GM18909 (cell line): ENCODE results near the gene ZFP36.

Source experiments
- ATAC-seq: cut with Tn5 transposase; IDR thresholded peaks from one replicate; pipeline ENCODE4 v1.9.1; 2021; ENCODE audit warnings: mild to moderate bottlenecking; ENCODE audit not compliant: unreplicated experiment, poor library complexity

The ZFP36 gene

DNA sequence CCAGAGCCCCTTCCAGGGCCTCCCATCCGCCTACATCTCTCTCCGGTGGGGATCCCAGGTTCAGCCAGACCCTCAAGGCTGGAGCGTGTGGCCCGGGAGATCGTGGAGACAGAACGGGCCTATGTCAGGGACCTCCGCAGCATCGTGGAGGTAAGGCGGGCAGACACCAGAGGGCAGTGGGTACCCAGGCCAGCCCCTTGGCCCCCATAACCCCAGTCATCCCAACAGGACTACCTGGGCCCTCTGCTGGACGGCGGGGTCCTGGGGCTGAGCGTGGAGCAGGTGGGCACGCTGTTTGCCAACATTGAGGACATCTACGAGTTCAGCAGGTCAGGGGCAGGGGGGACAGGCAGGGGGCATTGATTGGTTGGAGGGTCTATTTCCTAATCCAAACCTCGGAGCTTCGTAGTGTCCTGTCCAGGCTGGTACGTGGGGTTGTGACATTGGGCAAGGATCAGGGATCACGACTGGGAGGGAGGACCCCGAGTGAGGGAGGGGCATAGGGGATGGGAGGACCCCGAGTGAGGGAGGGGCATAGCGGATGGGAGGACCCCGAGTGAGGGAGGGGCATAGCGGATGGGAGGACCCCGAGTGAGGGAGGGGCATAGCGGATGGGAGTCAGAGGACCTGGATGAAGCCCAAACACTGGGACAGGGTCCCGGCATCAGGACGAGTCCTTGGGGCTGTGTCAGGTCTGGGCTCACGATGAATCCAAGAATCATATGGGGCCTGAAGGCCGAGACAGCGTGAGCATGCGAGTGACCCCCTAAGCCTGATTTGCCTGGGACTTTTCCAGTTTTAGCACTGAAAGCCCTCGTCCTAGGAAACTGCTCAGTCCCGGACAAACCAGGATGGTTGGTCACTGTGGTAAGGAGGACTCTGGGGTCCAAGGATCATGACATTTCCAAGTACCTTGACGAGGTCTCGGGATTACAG, 8.7 kb downstream of the ZFP36 start:
- no peak for ATAC-seq

DNA sequence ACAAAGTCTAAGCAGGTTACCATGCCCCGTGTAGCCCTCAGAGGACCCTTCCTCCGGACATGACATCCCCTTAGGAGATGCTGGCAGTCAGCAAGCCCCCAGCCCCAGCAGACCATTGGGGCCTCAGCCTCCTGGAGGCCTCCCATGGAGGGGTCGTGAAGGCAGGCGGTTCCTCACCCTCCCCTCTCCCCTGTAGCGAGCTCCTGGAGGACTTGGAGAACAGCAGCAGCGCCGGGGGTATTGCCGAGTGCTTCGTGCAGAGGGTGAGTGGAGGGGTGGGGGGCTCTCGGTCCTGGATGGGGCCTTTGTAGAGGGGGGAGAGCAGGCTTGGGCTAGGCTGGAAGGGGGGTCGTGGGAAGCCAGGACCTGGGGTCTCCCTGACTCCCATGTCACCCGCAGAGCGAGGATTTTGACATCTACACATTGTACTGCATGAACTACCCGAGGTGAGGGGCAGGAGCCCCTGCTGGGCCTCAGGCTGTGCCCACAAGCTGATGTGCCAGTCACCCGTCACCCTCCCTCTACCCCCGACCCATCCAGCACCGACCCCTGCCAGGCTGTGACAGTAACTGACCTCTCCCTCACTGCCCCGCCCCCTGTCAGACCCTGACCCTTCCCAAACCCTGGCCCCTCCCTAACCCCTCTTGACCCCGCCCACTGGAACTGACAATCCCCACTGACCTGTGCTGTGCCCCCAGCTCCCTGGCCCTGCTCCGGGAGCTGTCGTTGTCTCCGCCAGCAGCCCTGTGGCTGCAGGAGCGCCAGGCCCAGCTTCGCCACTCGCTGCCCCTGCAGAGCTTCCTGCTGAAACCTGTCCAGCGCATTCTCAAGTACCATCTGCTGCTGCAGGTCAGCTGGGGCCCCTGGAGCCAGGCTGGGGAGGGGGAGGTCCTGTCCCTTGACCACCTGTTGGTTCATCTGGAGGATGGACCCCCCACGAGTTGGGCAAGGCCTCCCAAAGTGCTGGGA, 9.8 kb downstream of the ZFP36 start:
- no peak for ATAC-seq

DNA sequence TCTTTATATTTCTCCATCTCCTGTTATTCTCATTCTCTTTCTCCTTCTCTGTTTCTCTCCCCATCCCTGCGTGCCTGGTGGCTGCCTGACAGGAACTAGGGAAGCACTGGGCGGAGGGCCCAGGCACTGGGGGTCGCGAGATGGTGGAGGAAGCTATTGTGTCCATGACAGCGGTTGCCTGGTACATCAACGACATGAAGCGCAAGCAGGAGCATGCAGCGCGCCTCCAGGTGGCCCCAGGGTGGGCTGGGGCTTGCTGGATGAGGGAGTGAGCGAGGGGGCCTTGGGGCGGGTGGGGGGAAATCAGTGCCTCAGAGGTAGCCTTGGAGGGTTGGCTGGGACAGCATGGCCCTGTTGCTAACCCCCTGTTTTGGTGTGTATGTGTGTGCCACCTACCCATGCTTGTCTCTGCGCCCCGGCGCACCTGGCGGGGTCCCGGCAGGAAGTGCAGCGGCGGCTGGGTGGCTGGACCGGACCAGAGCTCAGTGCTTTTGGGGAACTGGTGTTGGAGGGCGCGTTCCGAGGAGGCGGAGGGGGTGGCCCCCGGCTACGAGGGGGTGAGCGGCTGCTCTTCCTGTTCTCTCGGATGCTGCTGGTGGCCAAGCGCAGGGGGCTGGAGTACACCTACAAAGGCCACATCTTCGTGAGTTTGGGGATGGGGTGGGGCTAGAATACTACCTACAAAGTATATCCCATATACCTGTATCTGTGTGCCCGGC, 11.0 kb downstream of the ZFP36 start:
- ATAC-seq: no peak

DNA sequence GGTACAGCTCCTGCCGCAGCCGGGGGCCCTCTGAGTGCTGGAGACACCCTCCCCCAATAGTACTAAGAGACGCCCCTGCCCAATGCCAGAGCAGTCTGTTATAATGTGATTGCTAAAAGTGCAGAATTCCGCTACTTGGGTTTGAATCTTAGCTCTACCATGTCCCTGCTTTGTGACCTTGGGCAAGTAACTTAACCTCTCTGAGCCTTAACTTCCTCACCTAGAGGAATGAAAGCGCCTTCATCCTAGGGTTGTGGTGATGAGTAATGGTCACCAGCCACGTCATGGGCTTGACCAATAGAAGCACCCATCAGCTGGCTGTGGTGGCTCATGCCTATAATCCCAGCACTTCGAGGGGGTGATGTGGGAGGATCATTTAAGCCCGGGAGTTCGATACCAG, 12.4 kb downstream of the ZFP36 start:
- ATAC-seq: no peak

DNA sequence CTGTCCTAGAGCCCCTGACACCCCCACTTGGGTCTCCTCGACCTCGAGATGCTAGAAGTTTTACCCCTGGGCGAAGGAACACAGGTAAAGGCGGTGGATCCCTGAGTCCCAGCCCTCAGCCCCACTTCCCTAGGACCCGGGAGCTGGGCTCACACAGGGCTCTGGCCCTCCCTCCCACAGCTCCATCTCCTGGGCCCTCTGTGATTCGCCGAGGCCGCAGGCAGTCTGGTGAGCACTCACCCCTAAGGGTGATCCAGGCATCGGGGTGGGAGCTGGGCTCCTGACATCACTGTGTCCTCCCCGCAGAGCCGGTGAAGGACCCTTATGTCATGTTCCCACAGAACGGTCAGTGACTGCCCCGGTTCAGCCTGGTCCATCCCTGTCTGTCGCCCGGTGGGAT, 14.1 kb downstream of the ZFP36 start:
- no peak for ATAC-seq

DNA sequence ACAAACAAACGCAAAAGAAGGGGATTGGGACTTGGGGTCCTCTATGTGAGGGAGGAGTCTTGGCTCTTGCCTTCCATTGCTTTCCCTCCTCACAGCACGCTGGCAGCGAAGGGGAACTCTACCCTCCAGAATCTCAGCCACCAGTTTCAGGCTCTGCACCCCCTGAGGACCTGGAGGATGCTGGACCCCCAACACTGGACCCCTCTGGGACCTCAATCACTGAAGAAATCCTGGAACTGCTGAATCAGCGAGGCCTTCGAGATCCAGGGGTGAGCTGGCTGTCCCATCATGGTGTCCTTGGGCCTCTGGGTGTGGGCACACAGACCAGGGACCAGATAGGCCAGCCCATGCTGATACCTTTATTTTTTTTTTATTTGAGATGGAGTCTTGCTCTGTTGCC, 15.4 kb downstream of the ZFP36 start:
- no peak for ATAC-seq

DNA sequence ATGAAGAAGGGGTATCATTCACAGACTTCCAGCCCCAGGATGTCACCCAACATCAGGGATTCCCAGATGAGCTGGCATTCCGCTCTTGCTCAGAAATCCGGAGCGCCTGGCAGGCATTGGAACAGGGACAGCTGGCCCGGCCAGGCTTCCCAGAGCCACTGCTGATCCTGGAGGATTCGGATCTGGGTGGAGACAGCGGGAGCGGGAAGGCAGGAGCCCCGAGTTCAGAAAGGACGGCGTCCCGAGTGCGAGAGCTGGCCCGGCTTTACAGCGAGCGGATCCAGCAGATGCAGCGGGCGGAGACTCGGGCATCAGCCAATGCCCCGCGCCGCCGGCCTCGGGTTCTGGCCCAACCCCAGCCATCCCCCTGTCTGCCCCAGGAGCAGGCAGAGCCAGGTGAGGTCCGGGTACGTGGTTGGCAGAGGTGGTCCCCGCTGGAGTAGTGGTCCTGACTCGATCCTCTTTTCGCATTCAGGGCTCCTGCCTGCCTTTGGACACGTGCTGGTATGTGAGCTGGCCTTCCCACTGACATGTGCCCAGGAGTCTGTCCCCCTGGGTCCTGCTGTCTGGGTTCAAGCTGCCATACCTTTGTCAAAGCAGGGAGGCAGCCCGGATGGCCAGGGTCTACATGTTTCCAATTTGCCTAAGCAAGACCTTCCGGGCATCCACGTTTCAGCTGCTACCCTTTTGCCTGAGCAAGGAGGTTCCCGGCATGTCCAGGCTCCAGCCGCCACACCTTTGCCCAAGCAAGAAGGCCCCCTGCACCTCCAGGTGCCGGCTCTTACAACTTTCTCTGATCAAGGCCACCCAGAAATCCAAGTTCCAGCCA, 16.8 kb downstream of the ZFP36 start:
- no peak for ATAC-seq

DNA sequence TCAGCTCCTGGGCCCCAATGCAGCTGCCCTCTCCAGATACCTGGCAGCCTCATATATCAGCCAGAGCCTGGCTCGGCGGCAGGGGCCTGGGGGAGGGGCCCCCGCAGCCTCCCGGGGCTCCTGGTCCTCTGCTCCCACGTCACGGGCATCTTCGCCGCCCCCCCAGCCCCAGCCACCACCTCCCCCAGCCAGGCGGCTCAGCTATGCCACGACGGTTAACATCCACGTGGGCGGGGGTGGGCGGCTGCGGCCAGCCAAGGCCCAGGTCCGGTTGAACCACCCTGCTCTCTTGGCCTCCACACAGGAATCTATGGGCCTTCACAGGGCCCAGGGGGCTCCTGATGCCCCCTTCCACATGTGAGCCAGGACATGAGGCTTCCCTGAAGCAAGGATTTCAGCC, 18.3 kb downstream of the ZFP36 start:
- no peak for ATAC-seq

DNA sequence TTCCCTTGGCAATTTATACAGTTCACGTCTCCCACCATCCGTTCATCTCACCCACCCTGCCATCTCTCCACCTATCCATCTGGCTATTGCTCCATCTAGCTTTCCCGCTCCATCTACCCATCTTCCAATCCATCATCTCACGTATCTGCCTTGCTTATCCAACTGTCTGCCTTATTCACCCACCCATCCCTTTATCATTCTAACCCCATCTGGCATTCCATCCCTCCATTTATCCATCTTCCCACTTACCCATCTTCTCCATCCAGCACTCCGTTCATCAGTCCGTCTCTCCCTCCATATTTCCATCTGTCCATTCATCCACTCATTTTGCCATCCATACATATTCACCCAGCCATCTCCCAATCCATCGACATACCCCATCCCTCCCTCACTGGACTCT, 19.1 kb downstream of the ZFP36 start:
- ATAC-seq: no peak

DNA sequence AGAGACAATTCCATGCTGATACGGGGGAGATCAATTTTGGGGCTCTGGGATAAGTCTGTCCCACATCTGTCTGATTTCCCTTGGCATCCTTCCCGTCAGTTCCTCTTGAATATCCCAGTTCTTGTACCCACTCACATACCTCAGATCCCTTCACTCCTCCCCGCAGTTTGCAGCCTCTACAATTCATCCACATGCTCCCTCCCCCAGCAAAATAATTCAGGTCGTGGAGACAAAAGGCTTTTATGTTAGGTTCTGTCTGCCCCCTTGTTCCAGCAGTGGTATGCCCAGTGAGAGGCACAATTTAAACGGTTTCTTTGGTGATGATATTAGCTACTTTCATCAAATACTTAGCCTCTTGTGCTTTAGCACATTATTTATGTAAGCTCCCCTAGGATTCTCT, 19.5 kb downstream of the ZFP36 start:
- no peak for ATAC-seq

DNA sequence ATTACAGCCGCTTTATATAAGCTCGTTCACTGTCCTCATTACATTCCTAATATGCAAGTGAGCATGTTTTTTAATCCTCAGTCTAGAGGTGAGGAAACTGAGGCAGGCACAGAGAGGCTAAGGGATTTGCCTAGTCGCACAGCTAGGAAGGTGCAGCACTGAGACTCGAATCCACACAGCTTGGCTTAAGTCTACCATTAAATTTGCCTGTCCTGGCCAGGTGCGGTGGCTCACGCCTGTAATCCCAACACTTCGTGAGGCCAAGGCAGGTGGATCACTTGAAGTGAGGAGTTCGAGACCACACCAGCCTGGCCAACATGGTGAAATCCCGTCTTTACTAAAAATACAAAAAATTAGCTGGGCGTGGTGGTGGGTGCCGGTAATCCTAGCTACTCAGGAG, 21.1 kb downstream of the ZFP36 start:
- ATAC-seq: no peak

DNA sequence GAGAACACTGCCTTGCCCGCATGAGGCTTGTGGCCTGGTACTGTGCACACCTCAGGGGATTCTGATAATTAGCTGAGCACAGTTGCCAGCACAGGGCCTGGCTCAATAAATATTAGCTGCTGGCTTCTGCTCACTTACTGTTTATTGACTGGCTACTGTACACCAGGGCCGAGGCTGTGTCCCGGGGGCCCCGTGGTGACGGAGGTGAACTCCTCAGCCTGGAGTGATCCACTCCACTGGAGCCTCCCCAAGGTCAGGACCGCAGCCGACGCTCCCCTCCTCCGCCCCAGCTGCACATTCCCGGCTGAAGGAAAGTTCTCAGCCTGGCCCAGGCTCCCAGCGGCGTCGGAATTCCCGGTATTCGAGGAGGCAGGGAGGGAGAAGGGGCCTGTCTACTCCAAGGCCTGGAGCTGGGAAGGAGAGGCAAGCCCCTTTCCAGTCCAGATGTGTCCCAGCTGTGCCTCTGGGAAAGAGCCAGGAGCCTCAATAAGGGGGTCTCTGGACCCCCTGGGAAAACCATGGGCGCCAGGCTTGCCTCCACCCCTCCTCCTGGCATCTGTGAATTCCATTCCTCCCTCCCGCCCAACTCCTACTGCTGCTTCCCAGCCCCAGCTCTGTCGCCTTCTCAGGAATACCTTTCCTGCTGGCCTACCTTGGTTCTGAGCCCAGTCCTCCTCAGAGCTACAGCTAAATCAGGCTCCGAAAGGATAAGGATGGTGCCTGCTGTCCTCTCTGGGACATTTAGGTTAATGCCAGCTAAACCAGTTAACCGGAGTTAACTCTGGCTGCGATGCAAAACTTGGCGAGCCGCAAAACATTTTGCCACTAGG, 21.9 kb downstream of the ZFP36 start:
- no peak for ATAC-seq

DNA sequence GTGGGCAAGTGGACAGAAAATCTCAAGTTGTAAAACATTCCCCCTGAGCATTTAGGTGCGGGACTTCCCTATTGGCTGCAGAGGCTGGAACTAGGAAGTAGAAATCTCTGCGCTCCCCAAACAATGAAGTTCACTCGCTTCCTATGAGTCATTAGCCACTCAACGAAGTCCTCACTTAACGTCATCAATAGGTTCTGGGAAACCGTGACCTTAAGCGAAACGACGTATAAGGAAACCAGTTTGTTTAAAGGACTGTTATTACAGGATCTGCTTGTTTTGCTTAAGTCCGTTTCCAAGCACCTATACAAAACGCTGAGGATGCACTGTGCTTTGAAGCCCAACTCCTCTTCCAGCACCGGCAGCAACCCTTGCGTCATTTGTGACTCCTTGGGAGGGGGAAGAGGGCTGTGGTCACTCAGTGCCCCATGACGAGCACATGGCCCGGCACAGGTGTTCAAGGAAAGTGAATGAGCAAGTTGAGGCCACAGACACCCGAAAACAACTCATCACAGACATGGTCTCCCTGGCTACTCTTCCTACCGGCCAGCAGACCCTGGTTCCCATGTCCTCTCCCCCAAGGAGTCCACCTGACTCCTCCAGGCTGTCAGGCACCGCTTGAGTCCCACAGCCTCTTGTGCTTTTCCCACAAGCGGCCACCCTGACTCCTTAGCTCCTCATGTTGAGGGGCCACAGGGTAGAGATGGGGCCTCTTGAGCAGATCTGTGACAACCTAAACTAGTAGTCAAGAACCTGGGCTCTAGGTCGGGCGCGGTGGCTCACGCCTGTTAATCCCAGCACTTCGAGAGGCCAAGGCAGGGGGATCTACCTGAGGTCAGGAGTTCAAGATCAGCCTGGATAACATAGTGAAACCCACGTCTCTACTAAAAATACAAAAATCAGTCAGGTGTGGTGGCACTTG, 24.3 kb downstream of the ZFP36 start:
- no peak for ATAC-seq

DNA sequence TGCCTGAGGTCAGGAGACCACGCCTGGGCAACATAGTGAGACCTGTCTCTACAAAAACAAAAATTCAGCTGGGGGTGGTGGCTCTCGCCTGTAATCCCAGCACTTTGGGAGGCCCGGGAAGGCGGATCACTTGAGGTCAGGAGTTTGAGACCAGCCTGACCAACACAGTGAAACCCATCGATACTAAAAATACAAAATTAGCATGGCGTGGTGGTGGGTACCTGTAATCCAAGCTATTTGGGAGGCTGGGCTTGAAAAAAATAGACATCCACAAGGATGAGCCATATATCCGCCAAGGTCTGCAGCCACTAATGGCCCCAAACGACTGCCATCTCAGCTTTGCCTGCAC, 26.0 kb downstream of the ZFP36 start:
- no peak for ATAC-seq

DNA sequence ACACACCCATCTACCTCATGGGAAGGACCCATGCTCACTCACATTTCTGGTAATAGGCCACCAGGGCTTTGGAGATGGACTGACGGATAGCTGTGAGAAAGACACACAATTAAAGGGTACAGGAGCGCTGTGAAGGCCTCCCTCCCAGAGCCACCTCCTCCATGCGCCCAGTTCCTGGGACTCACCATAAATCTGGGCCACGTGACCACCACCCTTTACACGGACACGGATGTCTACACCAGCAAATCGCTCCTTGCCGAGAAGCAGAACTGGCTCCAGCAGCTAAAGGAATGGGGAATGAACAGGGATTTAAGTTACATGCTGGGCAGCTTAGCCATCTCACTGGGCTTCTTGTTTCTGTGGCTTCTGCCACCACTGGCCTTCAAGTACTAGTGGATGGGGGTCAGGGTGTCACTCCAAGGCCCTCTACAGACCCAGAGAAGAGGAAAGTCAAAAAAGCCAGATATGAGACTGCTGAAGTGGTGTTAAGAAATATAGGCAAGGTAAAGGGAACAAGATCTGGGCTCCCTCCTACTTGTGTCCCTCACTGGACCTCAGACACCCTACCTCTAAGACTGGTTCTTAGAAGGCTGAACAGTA, 26.9 kb downstream of the ZFP36 start:
- no peak for ATAC-seq

DNA sequence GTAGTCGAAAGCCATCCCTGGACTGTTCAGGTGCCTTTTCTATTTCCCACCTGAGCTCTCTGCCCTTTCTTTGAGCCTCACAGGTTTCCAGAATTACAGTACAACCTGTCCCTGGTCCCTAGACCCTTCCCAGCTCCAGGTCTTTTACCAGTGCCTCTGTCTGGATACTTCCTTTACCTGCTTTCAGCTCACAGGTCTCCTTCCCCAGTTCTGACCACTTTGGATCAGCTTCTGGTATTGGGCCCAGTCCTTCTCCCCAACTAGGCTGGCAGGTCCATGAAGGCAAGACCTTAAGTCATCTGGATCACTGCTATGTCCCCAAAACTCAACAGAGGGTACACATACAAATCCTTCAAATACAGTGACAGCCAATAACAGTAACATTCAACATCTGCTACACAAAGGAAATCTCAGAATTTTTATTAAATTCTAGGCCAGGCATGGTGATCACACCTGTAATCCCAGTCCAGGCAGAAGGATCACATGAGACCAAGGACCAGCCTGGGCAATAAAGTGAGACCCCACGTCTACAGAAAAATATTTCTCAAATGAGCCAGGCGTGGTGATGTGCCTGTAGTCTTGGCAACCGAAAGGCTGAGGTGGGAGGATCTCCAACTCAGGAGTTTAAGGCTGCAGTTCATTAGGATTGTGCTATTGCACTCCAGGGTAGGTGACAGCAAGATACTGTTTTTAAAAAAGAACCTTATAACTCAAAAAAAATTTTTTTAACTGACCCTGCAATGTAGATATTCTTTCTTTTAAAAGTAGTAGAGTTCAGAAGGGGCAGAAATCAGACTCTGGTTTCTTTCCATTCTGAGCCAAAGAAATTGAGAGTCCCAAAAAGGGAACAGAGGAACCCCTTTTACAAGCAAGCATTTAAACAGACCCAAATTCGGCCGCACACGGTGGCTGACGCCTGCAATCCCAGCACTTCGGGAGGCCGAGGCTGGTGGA, 27.8 kb downstream of the ZFP36 start:
- no peak for ATAC-seq
